Natural killer cell (primary cell): Measurements from ENCODE around the gene HOXA7. TPM values are rescaled to one million over a fixed set of nuclear protein-coding genes. Genes with fewer than 3 reads are reported as not detected.

ENCODE experiments used
- ATAC-seq, 3 donors: fragments of 150-1000 bp in 2 of 3; fragments of 200-7000 bp in 1 of 3; cut with Tn5 transposase; 1 replicate in 1 of 3; 2 replicates in 2 of 3; pipeline ENCODE4 v1.10.0; 2021; ENCODE audit warnings: mild to moderate bottlenecking in 2 of 3, moderate library complexity in 2 of 3
- DNase-seq, 2 donors: peaks; one replicate each; pipeline versions ENCODE4 v3.0.0 to v3.0.0-alpha.2; 2013 to 2021; ENCODE audit warnings: mixed read lengths in 1 of 2
- H3K27ac ChIP-seq: one replicate; pipeline ENCODE4 v1.5.1; 2013; ENCODE audit warnings: mild to moderate bottlenecking, low read length
- H3K27me3 ChIP-seq: one replicate; pipeline ENCODE4 v1.6.1; 2013; ENCODE audit warnings: low read length; ENCODE audit not compliant: control insufficient read depth, insufficient read depth
- H3K36me3 ChIP-seq: one replicate; pipeline ENCODE4 v1.6.1; 2013; ENCODE audit warnings: low read length; ENCODE audit not compliant: control insufficient read depth, insufficient read depth
- H3K4me1 ChIP-seq: one replicate; pipeline ENCODE4 v1.6.1; 2013; ENCODE audit warnings: low read length; ENCODE audit not compliant: control insufficient read depth, insufficient read depth
- H3K4me3 ChIP-seq: one replicate; pipeline ENCODE4 v1.5.1; 2013; ENCODE audit warnings: low read length
- H3K9me3 ChIP-seq: one replicate; pipeline ENCODE4 v1.6.1; 2013; ENCODE audit warnings: low read length; ENCODE audit not compliant: control insufficient read depth, insufficient read depth
- H3K27ac Mint-ChIP-seq, 2 donors: one replicate each; pipeline ENCODE4 v1.8.0; 2022; ENCODE audit warnings: mild to moderate bottlenecking in 2 of 2, mixed read lengths in 2 of 2, moderate library complexity in 1 of 2
- H3K27me3 Mint-ChIP-seq, 2 donors: one replicate each; pipeline ENCODE4 v1.8.0; 2022; ENCODE audit warnings: low read depth in 2 of 2, mixed read lengths in 2 of 2
- H3K36me3 Mint-ChIP-seq: one replicate; pipeline ENCODE4 v1.8.0; 2022; ENCODE audit warnings: mixed read lengths
- H3K4me1 Mint-ChIP-seq, 2 donors: one replicate each; pipeline ENCODE4 v1.8.0; 2022; ENCODE audit warnings: mixed read lengths in 2 of 2
- H3K4me3 Mint-ChIP-seq: one replicate; pipeline ENCODE4 v1.8.0; 2022; ENCODE audit warnings: mild to moderate bottlenecking, moderate library complexity, mixed read lengths
- H3K9me3 Mint-ChIP-seq, 2 donors: one replicate each; pipeline ENCODE4 v1.8.0; 2022; ENCODE audit warnings: mixed read lengths in 2 of 2
- WGBS: methylation state at CpG from one replicate; pipeline ENCODE4 v1.1.7; 2013; ENCODE audit warnings: missing lambda C conversion rate; ENCODE audit not compliant: insufficient coverage; 5-methylcytosine and 5-hydroxymethylcytosine counted together
- intact Hi-C: fragments of 100-400 bp; cut with micrococcal nuclease; formaldehyde crosslinking; loops from one replicate; pipeline ENCODE4 v1.14.2; 2022
- total RNA-seq, 4 donors: library from RNA; stranded (reverse); fragments of 120-200 nt in 1 of 4; gene quantifications; one replicate each; pipeline versions ENCODE4 v1.2.3 to v1.2.4, GENCODE V29; 2013 to 2022
- TF ChIP-seq, protein P1 (sequence below): fragments of 200-600 bp; IDR thresholded peaks from one replicate; pipeline ENCODE4 v1.8.0; 2022; ENCODE audit warnings: antibody characterized with exemption

HOXA7 gene
- total RNA-seq, 3 donors from 2014 or later (not counting 1 experiment from before 2014, with no cell fraction given): not detected

DNA sequence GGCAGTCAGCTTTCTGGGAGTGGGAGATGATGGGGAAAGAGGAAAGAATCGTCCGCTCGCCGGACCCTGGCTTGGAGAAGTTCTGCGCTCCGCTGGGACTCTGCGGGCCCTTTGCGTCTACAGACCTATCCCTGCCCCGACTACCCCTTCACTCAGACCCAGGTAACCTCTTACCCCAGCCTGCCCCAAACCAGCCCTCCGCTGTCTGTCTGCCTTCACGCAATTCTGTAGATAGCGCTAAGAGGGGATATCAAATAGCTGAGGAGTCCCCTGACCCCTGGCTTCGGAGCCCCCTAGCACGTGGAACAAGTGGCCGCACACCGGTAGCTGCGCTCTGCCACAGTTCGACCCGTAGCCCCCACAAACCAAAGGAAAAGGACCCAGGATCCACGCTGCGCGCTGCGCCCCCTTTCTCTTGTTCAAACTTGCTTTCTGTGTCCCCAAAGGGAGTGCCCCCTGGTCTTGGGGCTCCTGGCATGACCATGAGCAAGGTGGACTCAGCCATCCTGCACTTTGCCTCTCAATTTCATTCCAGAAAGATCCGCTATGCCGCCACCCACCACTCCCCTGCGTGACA, 32.9 kb downstream of the HOXA7 start:
- Mint-ChIP-seq H3K9me3 (no peaks in the 10 kb centered on the region), H3K4me1 (no peaks in the 10 kb centered on the region), H3K36me3 (no peaks in the 10 kb centered on the region), H3K27ac (no peak overlapping the region), H3K4me3 (no peak overlapping the region), H3K27me3 (peaks cover 11 to 28% of the 10 kb centered on the region in 2 donors)
- TF ChIP-seq, protein P1, sequence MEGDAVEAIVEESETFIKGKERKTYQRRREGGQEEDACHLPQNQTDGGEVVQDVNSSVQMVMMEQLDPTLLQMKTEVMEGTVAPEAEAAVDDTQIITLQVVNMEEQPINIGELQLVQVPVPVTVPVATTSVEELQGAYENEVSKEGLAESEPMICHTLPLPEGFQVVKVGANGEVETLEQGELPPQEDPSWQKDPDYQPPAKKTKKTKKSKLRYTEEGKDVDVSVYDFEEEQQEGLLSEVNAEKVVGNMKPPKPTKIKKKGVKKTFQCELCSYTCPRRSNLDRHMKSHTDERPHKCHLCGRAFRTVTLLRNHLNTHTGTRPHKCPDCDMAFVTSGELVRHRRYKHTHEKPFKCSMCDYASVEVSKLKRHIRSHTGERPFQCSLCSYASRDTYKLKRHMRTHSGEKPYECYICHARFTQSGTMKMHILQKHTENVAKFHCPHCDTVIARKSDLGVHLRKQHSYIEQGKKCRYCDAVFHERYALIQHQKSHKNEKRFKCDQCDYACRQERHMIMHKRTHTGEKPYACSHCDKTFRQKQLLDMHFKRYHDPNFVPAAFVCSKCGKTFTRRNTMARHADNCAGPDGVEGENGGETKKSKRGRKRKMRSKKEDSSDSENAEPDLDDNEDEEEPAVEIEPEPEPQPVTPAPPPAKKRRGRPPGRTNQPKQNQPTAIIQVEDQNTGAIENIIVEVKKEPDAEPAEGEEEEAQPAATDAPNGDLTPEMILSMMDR: no peak
- Histone ChIP-seq H3K36me3 (no peaks in the 10 kb centered on the region), H3K4me1 (no peaks in the 10 kb centered on the region), H3K27me3 (no peaks in the 10 kb centered on the region), H3K27ac (no peak overlapping the region), H3K9me3 (no peaks in the 10 kb centered on the region), H3K4me3 (no peak overlapping the region)
- ATAC-seq: no peak
- intact Hi-C loops: no loop called here
- 97% methylated on average over 18 of the region's 26 CpGs for WGBS
- no peak for DNase-seq

- Histone ChIP-seq H3K9me3 (no peaks in the 10 kb centered on the region), H3K36me3 (no peaks in the 10 kb centered on the region), H3K27ac (no peak overlapping the region), H3K4me3 (no peak overlapping the region), H3K27me3 (no peaks in the 10 kb centered on the region), H3K4me1 (no peaks in the 10 kb centered on the region)
- TF ChIP-seq, protein P1: no peak
- Mint-ChIP-seq H3K36me3 (no peaks in the 10 kb centered on the region), H3K4me3 (no peak overlapping the region), H3K9me3 (no peaks in the 10 kb centered on the region), H3K27me3 (peaks cover 11 to 28% of the 10 kb centered on the region in 2 donors), H3K27ac (no peak overlapping the region), H3K4me1 (no peaks in the 10 kb centered on the region)
- no peak for ATAC-seq
- DNase-seq: no peak
- intact Hi-C loops: no loop called here
- 89% methylated on average over 13 of the region's 14 CpGs for WGBS
Measured at GRCh38 chr7:27123007-27123476, 33.4 kb downstream of the HOXA7 start.

DNA sequence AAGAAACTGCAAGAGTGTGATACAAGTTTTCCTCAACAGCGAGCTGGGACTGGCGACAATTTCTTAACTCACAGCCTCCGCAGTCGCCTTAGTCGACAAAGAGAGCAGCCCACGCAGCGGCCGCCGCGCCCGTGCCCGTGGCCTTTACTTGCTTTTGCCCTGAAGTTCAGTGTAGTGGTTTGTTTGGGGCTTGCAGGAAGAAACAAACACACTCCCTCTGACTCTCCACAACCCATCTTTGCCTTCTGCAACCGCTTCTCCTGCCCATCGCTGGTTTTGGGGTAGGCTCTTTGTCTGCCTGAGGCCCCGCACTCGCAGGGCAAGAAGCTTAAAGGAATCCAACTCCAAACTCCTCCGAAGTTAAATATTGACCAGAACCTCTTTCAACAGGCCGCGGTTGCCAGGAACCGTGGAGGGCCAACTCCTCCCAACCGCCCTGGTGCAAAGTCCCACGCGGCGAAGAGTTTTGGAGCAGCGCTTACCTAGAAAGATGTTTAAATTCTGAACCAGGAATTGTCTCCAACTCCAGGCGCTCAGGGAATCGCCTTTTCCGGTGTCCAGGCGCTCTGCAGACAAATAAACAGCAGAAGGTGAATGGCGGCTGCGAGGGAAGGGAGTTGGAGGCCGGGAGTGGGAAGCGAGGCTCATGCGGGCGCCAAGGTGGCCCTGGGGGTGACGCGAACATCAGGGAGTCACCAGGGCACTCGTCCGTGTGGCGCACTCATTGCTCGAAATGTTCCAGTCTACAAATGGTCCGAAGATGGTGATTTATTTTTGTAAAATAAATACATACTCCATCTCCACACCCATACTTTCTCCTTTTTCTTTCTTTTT, 34.2 kb downstream of the HOXA7 start:
- intact Hi-C loops: no loop called here

More for the DNA sequence above, 34.2 kb downstream of the HOXA7 start:
- ATAC-seq (no peak), DNase-seq (no peak)
- Mint-ChIP-seq H3K4me3 (no peak overlapping the region), H3K27me3 (peaks cover 11 to 23% of the 10 kb centered on the region in 2 donors), H3K36me3 (no peaks in the 10 kb centered on the region), H3K27ac (no peak overlapping the region), H3K9me3 (no peaks in the 10 kb centered on the region), H3K4me1 (no peaks in the 10 kb centered on the region)
- TF ChIP-seq, protein P1: no peak
- no peaks in the 10 kb centered on the region for H3K9me3 ChIP-seq
- H3K4me3 ChIP-seq: no peak overlapping the region
- no peaks in the 10 kb centered on the region for H3K27me3 ChIP-seq
- H3K36me3 ChIP-seq: no peaks in the 10 kb centered on the region
- WGBS: 94% methylated on average over 30 of the region's 42 CpGs
- H3K4me1 ChIP-seq: no peaks in the 10 kb centered on the region
- H3K27ac ChIP-seq: no peak overlapping the region
